Measurements from ENCODE around the gene CNOT11. TPM values are rescaled to one million over a fixed set of nuclear protein-coding genes. Genes with fewer than 3 reads are reported as not detected.

Gene CNOT11
- total RNA-seq, 1 experiment from 2014 or later = 51.7 TPM

DNA sequence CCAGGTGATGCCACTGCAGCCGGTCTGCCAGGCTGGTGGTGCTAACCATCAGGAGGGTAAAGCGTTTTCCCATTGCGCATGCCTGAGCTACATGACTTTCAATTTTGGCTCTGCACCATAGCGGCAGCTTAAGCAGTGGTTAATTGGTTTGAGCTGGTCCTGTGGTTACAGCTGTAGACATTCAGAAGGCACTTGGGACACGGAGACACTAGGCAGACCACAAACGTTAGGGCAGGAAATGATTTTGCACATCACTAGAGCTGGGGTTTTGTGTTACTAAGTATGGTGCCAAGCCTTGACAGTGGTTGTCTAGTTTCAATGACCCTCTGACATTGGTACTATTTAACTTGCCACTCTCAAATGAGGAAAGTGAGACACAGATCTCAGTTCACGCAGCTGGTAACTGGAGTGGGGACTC lies 28.9 kb upstream of the CNOT11 start:
- Histone ChIP-seq H3K27ac (ENCODE audit: low read depth, low read length, poor library complexity, severe bottlenecking) (no peak overlapping the region), H3K4me1 (ENCODE audit: insufficient read depth, low read length, poor library complexity, severe bottlenecking) (no peaks in the 10 kb centered on the region), H3K36me3 (ENCODE audit: insufficient read depth, low read length, poor library complexity, severe bottlenecking) (no peaks in the 10 kb centered on the region), H3K4me3 (ENCODE audit: low read depth, low read length, poor library complexity, severe bottlenecking) (no peak overlapping the region), H3K27me3 (replicated peaks; ENCODE audit: insufficient read depth, low read depth, low read length, poor library complexity) (no peaks in the 10 kb centered on the region), H3K9me3 (ENCODE audit: low read depth, low read length, poor library complexity, severe bottlenecking) (no peaks in the 10 kb centered on the region)
- TF ChIP-seq, protein P1, sequence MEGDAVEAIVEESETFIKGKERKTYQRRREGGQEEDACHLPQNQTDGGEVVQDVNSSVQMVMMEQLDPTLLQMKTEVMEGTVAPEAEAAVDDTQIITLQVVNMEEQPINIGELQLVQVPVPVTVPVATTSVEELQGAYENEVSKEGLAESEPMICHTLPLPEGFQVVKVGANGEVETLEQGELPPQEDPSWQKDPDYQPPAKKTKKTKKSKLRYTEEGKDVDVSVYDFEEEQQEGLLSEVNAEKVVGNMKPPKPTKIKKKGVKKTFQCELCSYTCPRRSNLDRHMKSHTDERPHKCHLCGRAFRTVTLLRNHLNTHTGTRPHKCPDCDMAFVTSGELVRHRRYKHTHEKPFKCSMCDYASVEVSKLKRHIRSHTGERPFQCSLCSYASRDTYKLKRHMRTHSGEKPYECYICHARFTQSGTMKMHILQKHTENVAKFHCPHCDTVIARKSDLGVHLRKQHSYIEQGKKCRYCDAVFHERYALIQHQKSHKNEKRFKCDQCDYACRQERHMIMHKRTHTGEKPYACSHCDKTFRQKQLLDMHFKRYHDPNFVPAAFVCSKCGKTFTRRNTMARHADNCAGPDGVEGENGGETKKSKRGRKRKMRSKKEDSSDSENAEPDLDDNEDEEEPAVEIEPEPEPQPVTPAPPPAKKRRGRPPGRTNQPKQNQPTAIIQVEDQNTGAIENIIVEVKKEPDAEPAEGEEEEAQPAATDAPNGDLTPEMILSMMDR (conservative IDR thresholded peaks at IDR 0.05; ENCODE audit: low read depth, low read length) = no peak
- TF ChIP-seq EZH2 (IDR thresholded peaks at IDR 0.05; ENCODE audit: borderline replicate concordance, low read depth, low read length, poor library complexity, severe bottlenecking) = no peak
- no peak for DNase-seq (ENCODE audit: low spot score)
- intact Hi-C loops (cut with micrococcal nuclease; ENCODE audit: unreplicated experiment) = no loop called here
- ChIA-PET POLR2A (ENCODE audit: low non-redundant PET) (no interaction called here), CTCF (no interaction called here)
- no TSS peak for BruUV-seq (replicated peaks)

DNA sequence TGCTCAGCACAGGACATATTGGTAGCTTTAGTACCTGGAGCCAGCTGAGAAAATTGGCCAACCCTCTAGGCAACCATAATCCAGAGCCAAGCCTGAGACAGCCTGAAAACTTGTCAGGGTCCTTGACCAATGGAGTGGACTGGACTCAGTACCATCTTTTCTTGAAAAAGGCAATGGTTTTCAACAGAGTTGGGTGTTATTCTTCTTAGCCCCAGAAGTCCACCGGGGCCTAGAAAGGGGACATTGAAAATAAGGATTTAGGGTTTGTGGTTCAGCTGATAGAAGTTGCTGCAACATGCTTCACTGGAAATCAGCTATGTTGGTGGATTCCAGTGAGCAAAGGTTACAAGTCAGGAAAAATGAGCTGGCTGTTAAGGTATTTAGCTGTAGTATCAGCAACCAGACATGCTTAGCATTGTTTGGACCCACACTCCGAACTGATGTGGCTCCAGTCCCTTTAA lies 22.1 kb upstream of the CNOT11 start:
- ChIA-PET POLR2A (ENCODE audit: low non-redundant PET) (no interaction called here), CTCF (no interaction called here)
- no peak for DNase-seq (ENCODE audit: low spot score)
- Histone ChIP-seq H3K27ac (ENCODE audit: low read depth, low read length, poor library complexity, severe bottlenecking) (no peak overlapping the region), H3K4me3 (ENCODE audit: low read depth, low read length, poor library complexity, severe bottlenecking) (no peak overlapping the region), H3K36me3 (ENCODE audit: insufficient read depth, low read length, poor library complexity, severe bottlenecking) (no peaks in the 10 kb centered on the region), H3K4me1 (ENCODE audit: insufficient read depth, low read length, poor library complexity, severe bottlenecking) (no peaks in the 10 kb centered on the region), H3K27me3 (replicated peaks; ENCODE audit: insufficient read depth, low read depth, low read length, poor library complexity) (no peaks in the 10 kb centered on the region), H3K9me3 (ENCODE audit: low read depth, low read length, poor library complexity, severe bottlenecking) (no peaks in the 10 kb centered on the region)
- no TSS peak for BruUV-seq (replicated peaks)
- intact Hi-C loops (cut with micrococcal nuclease; ENCODE audit: unreplicated experiment) = no loop called here
- TF ChIP-seq, protein P1 (conservative IDR thresholded peaks at IDR 0.05; ENCODE audit: low read depth, low read length) = no peak
- TF ChIP-seq EZH2 (IDR thresholded peaks at IDR 0.05; ENCODE audit: borderline replicate concordance, low read depth, low read length, poor library complexity, severe bottlenecking) = no peak

DNA sequence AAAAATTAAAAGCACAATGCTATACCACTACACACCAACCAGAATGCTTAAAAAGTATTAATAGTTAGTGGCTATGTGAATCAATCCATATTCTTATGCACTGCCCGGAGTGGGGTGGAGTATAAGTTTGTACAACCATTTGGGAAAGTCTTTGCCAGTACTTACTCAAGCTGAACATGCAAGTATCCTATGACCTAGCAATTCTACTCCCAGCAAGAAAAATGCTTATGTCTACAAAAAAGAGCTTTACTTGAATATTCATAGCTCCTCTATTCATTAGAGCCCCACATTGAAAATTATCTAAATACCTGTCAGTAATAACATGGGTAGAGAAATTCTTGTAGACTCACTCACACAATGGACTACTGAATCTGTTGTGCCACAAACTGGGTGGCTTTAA lies 21.4 kb upstream of the CNOT11 start:
- H3K36me3 ChIP-seq (ENCODE audit: insufficient read depth, low read length, poor library complexity, severe bottlenecking) = no peaks in the 10 kb centered on the region
- no peak overlapping the region for H3K4me3 ChIP-seq (ENCODE audit: low read depth, low read length, poor library complexity, severe bottlenecking)
- TF ChIP-seq, protein P1 (conservative IDR thresholded peaks at IDR 0.05; ENCODE audit: low read depth, low read length) = no peak
- no peak for TF ChIP-seq EZH2 (IDR thresholded peaks at IDR 0.05; ENCODE audit: borderline replicate concordance, low read depth, low read length, poor library complexity, severe bottlenecking)
- BruUV-seq (replicated peaks) = no TSS peak
- POLR2A ChIA-PET (ENCODE audit: low non-redundant PET) = interaction anchor here (0.5 kb wide), 1 partner anchor 222 kb away, joined by 6 read pairs; no protein-coding TSS in a partner anchor
- H3K27ac ChIP-seq (ENCODE audit: low read depth, low read length, poor library complexity, severe bottlenecking) = no peak overlapping the region
- intact Hi-C loops (cut with micrococcal nuclease; ENCODE audit: unreplicated experiment) = no loop called here
- no peak for DNase-seq (ENCODE audit: low spot score)
- H3K27me3 ChIP-seq (replicated peaks; ENCODE audit: insufficient read depth, low read depth, low read length, poor library complexity) = no peaks in the 10 kb centered on the region
- H3K9me3 ChIP-seq (ENCODE audit: low read depth, low read length, poor library complexity, severe bottlenecking) = no peaks in the 10 kb centered on the region
- no peaks in the 10 kb centered on the region for H3K4me1 ChIP-seq (ENCODE audit: insufficient read depth, low read length, poor library complexity, severe bottlenecking)
- CTCF ChIA-PET = no interaction called here

All from A673 (cell line).